Retinal pigment epithelial cell (primary cell): ENCODE data around the gene MCF2L.

Experiments
- DNase-seq: peaks from one replicate; pipeline ENCODE4 v3.0.0-alpha.2; 2010; ENCODE audit warnings: low read depth
- H3K4me3 ChIP-seq: 2 replicates; pipeline ENCODE4 v1.5.1; 2011; ENCODE audit warnings: mild to moderate bottlenecking, low read length, control low read depth, moderate library complexity
- TF ChIP-seq, protein P1 (sequence below): conservative IDR thresholded peaks from 2 replicates; pipeline ENCODE4 v1.5.1; 2011; ENCODE audit warnings: low read depth, low read length, control low read depth, inconsistent platforms

Gene MCF2L

DNA sequence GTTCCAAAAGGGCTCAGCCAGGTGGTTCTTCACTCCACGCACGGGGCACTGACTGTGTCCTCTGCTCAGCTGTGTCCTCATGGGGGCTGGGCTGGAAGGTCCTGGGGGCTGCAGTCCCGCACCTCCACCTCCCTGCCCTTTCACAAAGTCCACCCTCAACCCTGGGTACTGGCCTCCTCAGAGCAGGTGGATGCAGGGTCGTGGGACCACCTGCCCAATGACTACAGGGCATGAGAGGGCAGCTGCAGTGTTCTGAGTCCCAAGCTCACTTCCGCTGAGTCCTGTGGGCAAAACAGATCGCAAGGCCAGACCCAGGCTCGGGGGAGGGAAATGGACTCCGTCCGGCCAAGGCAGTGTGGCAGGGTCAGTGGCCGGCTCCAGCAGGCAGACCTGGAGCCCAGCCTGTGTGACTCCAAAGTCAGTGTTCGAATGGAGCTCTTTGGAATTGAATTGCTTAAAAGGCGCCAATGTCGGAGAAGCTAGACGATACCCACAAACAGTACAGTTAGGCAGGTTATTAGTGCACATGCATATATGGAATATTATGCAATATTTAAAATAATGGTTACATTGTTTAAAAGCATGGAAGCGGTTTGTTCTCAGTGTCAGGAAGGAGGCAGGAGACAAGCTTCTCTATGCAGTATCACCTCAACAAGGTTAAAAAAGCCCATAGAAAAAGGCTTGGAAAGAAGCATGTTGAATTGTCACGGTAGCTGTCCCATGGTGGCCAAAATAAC lies 54.8 kb downstream of the MCF2L start:
- no peak for DNase-seq
- no peak overlapping the region for H3K4me3 ChIP-seq
- TF ChIP-seq, protein P1, sequence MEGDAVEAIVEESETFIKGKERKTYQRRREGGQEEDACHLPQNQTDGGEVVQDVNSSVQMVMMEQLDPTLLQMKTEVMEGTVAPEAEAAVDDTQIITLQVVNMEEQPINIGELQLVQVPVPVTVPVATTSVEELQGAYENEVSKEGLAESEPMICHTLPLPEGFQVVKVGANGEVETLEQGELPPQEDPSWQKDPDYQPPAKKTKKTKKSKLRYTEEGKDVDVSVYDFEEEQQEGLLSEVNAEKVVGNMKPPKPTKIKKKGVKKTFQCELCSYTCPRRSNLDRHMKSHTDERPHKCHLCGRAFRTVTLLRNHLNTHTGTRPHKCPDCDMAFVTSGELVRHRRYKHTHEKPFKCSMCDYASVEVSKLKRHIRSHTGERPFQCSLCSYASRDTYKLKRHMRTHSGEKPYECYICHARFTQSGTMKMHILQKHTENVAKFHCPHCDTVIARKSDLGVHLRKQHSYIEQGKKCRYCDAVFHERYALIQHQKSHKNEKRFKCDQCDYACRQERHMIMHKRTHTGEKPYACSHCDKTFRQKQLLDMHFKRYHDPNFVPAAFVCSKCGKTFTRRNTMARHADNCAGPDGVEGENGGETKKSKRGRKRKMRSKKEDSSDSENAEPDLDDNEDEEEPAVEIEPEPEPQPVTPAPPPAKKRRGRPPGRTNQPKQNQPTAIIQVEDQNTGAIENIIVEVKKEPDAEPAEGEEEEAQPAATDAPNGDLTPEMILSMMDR = no peak

DNA sequence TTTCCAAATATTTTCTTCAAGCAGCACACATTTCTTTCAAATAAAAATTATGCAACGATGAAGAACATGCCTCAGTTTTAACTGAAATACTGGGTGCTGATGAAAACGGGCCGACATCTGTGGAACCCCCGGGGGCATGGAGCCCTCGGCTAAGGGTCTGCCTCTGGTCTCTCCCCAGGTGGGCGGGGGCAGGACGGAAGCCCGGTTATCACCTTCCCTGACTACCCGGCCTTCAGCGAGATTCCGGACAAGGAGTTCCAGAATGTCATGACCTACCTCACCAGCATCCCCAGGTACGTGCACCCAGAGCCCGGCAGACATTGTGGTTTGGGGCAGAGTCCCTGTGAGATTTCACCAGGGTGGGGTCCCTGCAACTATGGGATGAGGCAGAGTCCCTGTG lies 55.5 kb downstream of the MCF2L start:
- no peak overlapping the region for H3K4me3 ChIP-seq
- DNase-seq = no peak
- TF ChIP-seq, protein P1 = no peak

DNA sequence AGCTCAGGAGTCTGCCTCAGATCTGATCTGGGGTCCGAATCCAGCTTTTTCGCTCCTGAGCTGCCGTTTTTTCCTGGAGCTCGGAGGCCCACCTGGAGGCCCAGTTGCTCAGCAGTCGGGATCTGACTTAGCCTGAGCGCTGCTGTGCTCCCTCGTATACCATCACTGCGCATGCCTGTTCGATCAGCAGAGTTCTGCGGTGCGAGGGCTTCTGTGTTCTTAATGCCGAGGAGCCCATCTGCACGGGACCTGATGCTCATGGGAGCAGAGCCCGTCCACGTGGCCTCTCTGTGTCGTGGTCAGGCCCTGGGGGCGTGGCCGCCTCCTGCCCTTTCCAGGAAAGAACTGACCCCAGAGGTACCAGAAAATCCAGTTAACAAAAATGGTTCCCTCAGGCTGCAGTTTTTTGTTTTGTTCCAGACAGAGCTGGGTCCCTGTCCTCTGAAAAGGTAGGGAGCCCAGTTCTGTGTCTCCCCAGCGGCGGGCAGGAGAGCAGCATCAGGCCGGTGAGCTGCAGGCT lies 57.4 kb downstream of the MCF2L start:
- DNase-seq = no peak
- TF ChIP-seq, protein P1 = no peak
- no peak overlapping the region for H3K4me3 ChIP-seq

DNA sequence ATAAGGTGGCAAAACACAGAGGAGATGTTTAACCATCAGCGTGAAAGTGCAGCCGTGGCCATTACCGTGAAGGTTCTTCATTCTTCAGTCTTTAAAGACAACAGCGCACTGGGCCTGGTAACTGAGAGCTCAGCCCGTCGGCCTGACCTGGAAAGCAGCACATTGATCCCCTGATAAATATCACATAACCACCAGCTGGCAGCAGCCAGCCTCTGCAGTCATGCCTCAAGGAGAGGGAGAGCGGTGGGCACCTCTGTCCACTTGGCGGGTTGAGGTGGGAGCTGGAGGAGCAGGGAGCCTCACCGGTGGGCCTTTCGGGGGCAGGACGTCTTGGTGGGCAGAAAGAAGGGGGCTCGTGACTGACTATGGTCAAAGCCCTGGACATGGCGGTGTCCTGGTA lies 58.1 kb downstream of the MCF2L start:
- TF ChIP-seq, protein P1 = no peak
- no peak for DNase-seq
- no peak overlapping the region for H3K4me3 ChIP-seq

DNA sequence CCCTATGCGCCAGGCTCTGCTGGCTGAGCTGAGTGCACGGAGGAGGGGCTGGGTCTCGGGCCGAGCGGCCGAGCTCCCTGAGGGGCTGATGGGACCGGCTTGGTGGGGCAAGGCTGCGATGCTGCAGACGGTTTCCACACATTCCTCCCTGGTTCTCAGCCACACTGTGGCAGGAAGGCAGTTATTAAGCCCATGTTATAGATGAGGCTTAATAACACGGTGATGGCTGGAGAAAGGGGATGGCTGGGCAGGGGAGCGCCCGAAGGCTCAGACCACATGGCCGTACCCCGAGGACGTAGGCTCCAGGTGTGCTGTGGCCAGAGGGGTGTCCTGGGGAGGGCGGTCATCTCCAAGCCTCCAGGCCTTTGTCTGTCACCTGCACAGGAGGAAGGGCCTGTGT lies 58.6 kb downstream of the MCF2L start:
- TF ChIP-seq, protein P1 = no peak
- no peak overlapping the region for H3K4me3 ChIP-seq
- DNase-seq = no peak

DNA sequence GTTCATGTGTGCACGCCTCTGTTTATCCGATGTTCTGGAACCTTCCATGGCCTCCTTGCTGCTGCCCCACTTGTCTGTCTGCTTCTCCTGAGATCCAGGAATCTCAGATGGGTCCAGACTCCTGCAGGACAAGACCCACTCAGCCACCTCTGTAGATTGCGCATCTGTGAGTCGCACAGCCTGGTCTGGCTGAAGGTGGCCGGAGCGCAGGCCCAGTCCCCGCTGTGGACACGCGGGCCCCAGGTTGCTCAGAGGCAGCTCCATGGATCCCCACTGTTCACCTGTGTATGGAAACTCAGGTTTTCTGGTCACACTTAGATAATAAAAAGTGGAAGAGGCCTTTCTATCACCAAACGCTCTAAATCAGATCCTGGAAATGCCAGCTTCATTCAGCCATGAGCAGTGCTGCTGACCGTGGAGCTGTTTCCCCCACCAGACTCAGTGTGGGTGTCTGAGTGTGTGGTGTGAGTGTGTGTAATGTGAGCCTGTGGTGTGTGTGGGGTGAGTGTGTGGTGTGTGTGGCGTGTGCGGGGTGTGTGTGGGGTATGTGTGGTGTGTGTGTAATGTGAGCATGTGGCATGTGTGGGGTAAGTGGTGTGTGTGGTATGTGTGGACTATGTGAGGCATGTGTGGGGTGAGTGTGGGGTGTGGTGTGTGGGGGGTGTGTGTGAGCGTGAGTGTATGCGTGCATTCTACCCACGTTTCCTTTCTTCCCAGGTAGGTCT lies 59.5 kb downstream of the MCF2L start:
- no peak for DNase-seq
- no peak overlapping the region for H3K4me3 ChIP-seq
- TF ChIP-seq, protein P1 = no peak
